ENCODE results near the gene RASL11A. TPM values are rescaled to one million over a fixed set of nuclear protein-coding genes. Genes with fewer than 3 reads are reported as not detected.

Gene RASL11A
- total RNA-seq, 4 donors from 2014 or later = 10.7 to 29.7 (median 12.9) TPM

DNA sequence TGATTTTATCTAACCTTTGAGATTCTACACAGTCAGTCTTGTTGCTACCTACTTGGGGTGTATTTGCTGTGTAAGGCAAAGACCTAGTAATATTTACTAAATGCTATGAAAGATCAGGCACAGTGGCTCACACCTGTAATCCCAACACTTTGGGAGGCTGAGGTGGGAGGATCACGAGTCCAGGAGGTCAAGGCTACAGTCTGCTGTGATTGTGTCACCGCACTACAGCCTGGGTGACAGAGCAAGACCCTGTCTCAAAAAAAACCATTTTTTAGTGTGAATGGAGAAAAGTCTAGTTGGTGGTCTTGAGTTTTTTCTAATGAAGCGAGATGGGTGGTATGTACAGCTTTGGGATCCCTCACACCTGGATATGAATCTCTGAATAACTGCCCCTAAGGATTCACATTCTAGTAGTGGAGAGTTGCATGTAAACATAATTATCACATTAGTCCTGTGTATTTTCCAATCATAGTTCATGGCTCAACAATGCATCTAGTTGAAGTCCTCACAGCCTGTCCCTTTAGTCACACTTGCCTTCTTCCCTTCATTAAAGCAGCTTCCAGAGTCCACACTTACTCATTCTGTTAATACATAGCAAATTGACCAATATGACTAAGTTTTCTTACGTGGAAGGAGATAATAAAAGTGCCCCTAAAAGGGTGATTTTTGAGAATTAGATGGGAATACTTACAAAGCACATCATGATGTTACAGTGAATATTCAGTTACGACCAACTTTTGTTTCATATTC lies 11.8 kb upstream of the RASL11A start:
- TF ChIP-seq, protein P1, sequence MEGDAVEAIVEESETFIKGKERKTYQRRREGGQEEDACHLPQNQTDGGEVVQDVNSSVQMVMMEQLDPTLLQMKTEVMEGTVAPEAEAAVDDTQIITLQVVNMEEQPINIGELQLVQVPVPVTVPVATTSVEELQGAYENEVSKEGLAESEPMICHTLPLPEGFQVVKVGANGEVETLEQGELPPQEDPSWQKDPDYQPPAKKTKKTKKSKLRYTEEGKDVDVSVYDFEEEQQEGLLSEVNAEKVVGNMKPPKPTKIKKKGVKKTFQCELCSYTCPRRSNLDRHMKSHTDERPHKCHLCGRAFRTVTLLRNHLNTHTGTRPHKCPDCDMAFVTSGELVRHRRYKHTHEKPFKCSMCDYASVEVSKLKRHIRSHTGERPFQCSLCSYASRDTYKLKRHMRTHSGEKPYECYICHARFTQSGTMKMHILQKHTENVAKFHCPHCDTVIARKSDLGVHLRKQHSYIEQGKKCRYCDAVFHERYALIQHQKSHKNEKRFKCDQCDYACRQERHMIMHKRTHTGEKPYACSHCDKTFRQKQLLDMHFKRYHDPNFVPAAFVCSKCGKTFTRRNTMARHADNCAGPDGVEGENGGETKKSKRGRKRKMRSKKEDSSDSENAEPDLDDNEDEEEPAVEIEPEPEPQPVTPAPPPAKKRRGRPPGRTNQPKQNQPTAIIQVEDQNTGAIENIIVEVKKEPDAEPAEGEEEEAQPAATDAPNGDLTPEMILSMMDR (IDR thresholded peaks at IDR 0.05) = no peak
- TF ChIP-seq POLR2A (IDR thresholded peaks at IDR 0.05) = no peak
- intact Hi-C loops (cut with DNase I) = loop anchor here (10.0 kb wide), 1 partner anchor 186 kb away; no protein-coding TSS in a partner anchor

DNA sequence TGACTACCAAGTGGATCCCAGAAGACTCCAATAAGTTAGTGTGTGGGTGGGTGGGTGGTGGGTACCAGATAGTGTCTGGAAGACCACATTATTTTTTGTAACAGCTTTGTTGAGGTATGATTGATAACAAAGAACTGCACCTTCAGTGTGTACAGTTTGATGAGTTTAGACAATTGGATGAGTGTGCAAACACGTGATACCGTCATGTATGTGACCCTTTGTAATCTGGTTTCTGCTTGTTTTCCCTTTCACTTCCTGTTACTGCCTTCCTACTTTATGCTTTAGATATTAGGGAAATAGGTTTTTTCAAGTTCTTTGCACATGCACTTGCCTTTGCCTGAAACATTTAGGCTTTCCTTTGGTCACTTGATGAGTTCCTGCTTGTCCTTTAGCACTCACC lies 10.8 kb upstream of the RASL11A start:
- WGBS, 2 donors = 74 to 78% methylated on average over 2 of the region's 2 CpGs
- H3K27me3 ChIP-seq = no peaks in the 10 kb centered on the region
- intact Hi-C loops (cut with DNase I) = loop anchor here (10.0 kb wide), 1 partner anchor 185 kb away; no protein-coding TSS in a partner anchor
- no peak overlapping the region for H3K4me3 ChIP-seq (replicated peaks in 1 of 3)
- no peak for TF ChIP-seq POLR2A (IDR thresholded peaks at IDR 0.05)
- no peaks in the 10 kb centered on the region for H3K4me1 ChIP-seq
- H3K36me3 ChIP-seq = peaks cover 28% of the 10 kb centered on the region in 2 donors
- H3K9me3 ChIP-seq = no peaks in the 10 kb centered on the region
- DNase-seq = no peak
- H3K27ac ChIP-seq = no peak overlapping the region

More for the DNA sequence above, 11.8 kb upstream of the RASL11A start:
- Histone ChIP-seq H3K27me3 (no peaks in the 10 kb centered on the region), H3K4me3 (replicated peaks in 1 of 3) (no peak overlapping the region), H3K27ac (no peak overlapping the region), H3K9me3 (no peaks in the 10 kb centered on the region), H3K36me3 (peaks cover 28 to 33% of the 10 kb centered on the region in 2 donors), H3K4me1 (no peaks in the 10 kb centered on the region)
- WGBS, 2 donors = 97% methylated on average over 5 of the region's 5 CpGs
- DNase-seq = no peak

DNA sequence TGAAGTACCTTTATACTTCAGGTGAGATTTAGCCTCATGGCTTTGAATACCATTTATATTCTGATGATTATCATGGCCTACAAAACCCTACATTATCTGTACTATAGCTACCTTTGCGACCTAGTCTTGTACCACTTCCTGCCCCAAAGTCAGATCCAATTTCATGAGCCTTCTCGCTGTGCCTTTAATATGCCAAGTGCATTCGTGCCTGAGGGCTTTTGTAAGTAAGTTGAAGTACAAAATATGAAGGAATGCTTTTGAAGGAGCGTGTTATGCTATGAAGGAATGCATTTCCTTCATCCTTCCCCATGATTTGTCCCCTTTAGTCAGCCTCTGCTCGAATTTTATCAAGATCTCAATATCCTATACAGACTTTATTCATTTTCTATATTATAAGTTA lies 9.2 kb upstream of the RASL11A start:
- Histone ChIP-seq H3K36me3 (peaks cover 17 to 18% of the 10 kb centered on the region in 2 donors), H3K4me1 (no peaks in the 10 kb centered on the region), H3K27ac (no peak overlapping the region), H3K4me3 (replicated peaks in 1 of 3) (no peak overlapping the region), H3K27me3 (no peaks in the 10 kb centered on the region), H3K9me3 (no peaks in the 10 kb centered on the region)
- DNase-seq = no peak
- TF ChIP-seq POLR2A (IDR thresholded peaks at IDR 0.05) = no peak
- TF ChIP-seq, protein P1 (IDR thresholded peaks at IDR 0.05) = no peak
- intact Hi-C loops (cut with DNase I) = no loop called here
- WGBS, 2 donors = 70 to 72% methylated on average over 5 of the region's 5 CpGs

DNA sequence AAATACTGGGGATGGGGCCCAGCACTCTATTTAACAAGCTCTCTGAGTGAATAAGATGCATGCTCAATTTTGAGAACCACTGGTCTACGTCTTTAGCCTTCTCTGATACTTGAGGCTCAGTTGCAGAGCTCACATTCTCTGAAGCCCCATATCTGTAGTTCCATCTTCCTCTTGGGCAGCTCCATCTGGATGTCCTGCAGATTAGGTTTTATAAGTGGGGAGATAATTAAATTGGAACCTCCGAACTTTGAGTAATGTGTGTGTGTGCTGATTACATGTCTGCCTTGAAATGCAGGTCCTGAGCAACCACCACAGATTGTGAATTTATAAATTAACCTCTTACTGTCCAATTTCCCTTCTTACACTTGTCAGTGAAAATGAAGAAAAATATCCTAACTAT lies 7.2 kb upstream of the RASL11A start:
- H3K9me3 ChIP-seq = no peaks in the 10 kb centered on the region
- no peak overlapping the region for H3K27ac ChIP-seq
- WGBS, 2 donors = 72 to 89% methylated on average over 2 of the region's 2 CpGs
- peaks cover 0 to 3% of the 10 kb centered on the region in 2 donors for H3K36me3 ChIP-seq
- no peaks in the 10 kb centered on the region for H3K4me1 ChIP-seq
- intact Hi-C loops (cut with DNase I) = no loop called here
- DNase-seq = no peak
- H3K27me3 ChIP-seq = no peaks in the 10 kb centered on the region
- TF ChIP-seq POLR2A (IDR thresholded peaks at IDR 0.05) = no peak
- TF ChIP-seq, protein P1 (IDR thresholded peaks at IDR 0.05) = no peak
- no peak overlapping the region for H3K4me3 ChIP-seq (replicated peaks in 1 of 3)

DNA sequence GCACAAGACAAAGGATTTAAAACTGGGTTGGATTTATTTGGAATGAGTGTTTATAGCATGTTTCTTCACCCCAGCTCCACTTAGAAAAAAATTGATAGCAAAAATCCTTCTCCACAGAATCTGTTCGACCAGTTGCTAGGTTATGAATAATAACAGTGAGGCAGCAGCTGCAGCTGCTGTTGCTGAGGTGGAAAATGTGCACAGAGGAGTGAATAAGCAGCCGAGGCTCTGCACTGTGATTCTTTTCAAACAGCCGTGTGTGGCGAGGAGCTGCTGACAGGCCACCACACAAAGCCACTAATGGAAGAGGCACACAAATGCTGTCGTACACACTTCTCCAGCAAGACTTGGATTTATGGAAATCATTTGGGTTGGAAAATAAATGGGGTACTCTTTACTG lies 6.4 kb upstream of the RASL11A start:
- intact Hi-C loops (cut with DNase I) = no loop called here
- no peak overlapping the region for H3K27ac ChIP-seq

More for the DNA sequence above, 6.4 kb upstream of the RASL11A start:
- H3K4me1 ChIP-seq = no peaks in the 10 kb centered on the region
- no peak for TF ChIP-seq POLR2A (IDR thresholded peaks at IDR 0.05)
- TF ChIP-seq, protein P1 (IDR thresholded peaks at IDR 0.05) = no peak
- H3K9me3 ChIP-seq = no peaks in the 10 kb centered on the region
- no peak for DNase-seq
- no peaks in the 10 kb centered on the region for H3K36me3 ChIP-seq
- 67 to 84% methylated on average over 5 of the region's 5 CpGs for WGBS, 2 donors
- no peak overlapping the region for H3K4me3 ChIP-seq (replicated peaks in 1 of 3)
- H3K27me3 ChIP-seq = no peaks in the 10 kb centered on the region
